EH (cell line): Measurements from ENCODE around the gene GTF3C4.
A peak's percentile ranks its signal among the peaks of the same experiment; 100 is the strongest.

Experiments used
- DNase-seq: peaks from one replicate; pipeline ENCODE4 v3.0.0-alpha.2; 2015; ENCODE audit warnings: low read depth

Gene GTF3C4

DNA sequence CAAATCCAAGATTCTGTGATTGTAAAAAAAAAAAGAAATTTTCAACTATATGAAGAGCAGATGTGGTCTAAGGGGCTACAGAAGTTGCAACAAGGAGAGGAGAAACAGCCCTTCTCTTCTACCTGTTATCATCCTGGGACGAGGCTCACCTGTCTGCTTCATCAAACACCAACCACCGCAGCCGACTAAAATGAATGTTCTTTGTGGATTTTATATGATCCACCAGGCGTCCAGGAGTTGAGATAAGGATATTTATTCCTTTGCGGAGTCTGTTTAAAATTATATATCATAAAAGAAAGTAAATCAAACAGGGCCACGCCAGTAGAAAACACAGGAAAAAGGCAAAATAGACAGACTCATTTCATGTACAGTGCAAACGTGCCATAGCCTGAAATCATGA lies 22.0 kb upstream of the GTF3C4 start:
- DNase-seq = no peak

DNA sequence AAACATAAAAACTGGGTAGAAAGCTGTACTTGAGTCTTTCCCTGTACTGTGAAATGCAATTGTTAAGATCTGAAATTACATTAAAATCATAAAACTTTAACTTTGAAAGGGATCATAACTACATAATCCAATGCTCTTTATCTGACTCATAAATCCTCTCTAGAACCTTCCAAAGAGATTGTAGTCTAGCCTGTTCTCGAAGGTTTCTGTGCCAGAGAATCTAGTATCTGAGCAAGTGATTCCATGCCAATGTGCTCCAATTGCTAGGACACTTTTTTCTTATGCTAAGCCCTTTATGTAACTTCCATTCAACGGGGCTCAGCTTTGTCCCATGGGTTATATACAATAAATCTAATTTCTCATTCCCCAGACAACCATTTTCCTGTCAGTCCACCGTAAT lies 21.6 kb upstream of the GTF3C4 start:
- no peak for DNase-seq

DNA sequence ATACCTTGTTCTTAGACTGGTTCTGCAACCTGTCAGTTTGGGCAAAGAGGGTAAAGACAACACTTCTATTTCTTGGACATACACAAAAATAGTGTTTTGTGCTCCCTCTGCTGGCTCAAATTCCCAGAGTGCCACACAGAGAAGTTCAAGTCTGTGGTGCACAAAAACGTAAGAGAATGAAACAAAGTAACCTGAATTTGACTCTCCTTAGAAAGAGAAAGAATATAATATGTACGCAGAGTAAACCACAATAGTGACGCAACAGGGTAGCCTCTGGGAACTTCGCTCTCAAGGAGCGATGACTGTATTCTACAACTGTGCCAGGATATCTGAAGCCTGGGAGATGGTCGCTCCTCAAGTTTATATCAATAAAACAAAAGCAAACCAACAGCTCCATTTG lies 19.0 kb upstream of the GTF3C4 start:
- peak; percentile 56 for DNase-seq

DNA sequence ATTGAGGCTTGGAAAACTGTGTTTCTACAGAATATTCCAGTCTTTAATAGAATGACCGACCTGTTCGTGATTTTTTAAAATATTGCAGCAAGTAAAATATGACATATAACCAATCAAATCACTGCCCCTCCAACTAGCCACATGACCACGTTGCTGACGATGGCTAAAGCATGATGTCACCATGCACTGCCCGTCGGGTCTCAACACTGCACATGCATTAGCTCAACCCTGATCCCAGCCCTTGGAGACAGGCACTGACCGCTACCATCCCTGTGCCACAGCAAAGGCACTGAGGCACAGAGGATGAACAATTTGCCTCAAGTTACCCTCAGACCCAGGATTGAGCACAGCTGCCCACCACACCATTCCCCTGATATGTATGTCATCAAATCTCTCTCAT lies 14.0 kb upstream of the GTF3C4 start:
- no peak for DNase-seq

DNA sequence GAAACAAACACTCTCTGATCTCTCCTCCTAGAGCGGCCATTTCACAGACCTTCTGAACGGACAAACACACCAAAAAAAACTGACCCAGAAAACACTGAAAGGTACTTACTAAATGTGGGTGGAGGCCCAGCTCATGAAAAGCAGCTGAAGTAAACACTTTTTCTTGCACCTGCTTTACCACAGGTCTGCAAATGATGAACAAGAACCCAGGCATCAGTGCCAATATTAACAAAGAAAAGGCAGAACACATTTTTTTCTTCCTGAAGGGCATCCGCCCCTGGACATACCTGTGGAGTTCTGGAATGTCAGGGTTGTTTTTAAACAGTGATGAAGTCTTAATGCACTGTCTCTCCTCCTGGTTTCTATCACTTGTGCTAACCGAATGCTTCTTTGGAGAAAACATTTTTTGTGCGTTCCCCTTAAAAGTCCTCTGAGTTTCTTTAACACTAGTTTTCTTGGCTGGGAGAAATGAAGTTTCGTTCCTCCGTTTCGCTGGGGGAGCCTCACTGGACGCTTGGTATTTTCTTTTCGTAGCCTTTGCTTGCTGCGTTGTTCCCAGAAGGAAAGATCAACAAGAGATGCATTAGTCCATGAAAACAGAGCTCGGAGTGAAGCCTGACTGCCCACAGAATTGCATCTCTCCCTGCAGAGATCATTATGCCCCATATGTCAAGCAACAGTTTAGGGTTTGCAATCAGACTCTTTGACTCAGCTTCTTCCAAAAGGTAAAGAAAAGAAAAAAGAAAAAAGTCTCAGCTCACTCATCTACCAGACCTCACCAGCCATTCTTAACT lies 7.9 kb upstream of the GTF3C4 start:
- no peak for DNase-seq

DNA sequence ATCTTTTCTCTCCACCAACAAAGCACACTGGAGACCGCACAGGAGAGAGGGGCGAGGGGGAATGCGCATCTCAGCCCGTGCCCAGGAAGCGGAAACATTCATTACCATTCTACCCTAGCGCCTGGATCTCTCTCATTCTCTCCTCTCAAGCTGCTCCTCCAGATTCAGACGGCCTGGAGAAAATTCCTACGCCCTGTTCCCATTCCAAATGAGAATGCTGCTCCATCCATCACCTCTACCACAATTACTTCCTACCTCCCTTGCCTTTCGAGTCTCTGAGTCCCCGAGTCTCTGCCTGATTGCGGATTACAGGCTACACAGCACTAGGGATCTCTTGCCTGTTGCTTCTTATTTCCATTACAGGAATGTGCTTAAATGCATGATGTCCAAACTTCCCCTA lies 7.1 kb upstream of the GTF3C4 start:
- no peak for DNase-seq

DNA sequence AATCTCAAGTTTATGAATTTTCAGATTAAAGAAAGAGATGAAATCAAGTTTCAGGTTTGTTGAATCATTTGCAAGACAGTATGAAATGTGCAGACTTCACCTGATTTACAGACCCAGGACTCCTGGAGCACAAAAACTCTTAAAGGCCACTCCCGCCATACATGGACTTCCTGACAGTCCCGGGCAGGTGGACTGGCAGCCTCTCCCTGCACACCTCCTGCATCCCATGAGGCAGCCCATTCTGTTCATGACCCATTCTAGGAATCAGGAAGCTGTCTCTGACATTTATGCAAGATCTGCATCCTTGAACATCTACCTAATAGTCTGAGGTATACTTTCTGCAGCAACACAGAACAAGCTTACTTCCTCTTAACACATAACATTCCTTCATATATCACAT lies 6.4 kb upstream of the GTF3C4 start:
- no peak for DNase-seq

DNA sequence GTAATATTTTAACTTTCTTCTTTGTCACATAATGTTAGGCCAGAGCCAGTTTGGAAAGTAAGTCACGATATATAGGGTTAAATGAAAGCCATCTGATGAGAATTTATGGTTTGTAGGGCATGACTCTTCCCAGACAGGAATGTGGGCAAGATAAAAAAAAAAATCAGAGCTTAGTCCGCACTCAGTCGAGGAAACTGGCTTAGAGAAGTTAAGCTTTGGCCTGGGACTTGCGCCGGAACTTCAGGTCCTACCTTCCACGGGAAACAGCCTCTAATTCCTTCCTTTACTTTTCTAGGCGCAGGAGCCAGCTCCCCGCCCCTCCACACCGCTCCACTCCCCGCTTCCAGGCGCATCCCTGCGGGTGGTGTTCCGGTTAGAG lies 956 bp upstream of the GTF3C4 start:
- peak; percentile 77 for DNase-seq

DNA sequence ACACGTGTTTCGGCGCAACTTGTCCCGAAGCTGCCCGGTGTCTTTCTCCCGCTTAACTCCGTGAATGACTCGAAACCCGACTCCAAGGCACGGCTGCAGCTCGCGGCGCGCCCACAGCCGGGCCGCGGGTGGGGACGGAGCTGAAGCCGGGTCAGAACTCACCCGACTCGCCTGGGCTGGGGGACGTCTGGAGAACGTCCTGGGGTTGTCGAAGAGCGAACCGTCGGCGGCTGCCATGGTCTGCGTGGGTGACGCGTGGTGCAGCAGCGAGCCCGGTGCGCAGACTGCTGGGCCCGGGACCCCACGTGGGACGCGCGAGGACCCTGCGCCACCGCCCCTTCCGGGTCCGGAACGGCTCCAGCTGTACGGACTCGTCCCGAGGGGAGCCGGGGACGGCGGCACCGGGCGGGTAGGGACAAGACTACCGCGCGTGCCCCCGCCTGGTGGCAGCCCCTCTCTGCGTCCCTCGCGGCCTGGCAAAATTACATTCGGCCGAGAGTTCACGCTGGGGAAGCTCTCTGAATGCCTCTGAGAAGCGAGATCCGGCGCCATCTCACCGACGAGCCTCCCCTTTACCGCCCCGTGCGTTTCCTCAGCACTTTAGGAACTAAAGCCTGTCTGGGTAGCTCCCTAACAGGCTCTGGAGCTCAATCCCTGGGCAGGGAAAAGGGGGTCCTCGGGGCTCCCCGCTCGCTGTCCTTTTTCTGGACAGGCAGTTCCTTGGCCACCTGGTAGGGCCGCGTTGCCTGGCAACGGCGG lies 387 bp upstream of the GTF3C4 start, which contains the start of gene DDX31:
Gene DDX31 (minus strand): TSS at position 286 of the 759 bp plus-strand sequence. CDS start 49 bp downstream, at position 237.
- DNase-seq = peak; percentile 82

DNA sequence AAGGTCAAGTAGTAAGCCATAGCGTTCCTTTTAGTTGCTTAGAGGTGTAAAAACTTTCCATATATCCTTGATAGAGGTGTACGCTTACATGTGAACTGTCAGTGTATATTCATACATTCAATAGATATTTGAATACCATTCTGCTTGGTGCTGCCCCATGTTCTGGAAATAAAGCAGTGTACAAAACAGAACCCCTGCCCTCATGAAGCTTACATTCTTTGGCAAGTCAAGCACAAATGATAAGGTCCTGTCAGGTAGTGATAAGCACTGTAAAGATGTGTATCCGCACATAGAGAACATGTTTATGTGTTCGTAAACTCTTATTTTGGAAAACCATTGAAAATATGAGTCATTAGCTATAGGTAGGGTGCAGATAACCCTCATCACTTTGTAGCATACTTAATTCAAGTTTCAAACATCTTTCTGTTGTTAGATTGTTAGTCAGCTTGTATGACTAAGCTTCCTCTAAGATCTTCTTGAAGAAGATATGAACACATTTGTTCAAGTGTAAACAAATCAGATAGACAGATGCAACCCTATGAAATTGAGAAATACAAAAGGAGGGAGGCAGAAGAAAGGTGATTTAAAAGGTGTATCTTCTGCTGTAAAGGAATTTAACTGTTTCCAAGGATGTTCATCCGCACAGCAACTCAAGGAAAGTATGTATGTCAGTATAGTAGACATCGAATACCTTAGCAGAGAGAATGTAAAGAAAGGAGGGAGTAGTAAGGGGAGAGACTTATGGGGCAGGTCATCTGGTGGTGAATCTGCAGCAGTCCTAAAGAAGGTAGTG lies 1.6 kb downstream of the GTF3C4 start:
- peak; percentile 29 for DNase-seq

DNA sequence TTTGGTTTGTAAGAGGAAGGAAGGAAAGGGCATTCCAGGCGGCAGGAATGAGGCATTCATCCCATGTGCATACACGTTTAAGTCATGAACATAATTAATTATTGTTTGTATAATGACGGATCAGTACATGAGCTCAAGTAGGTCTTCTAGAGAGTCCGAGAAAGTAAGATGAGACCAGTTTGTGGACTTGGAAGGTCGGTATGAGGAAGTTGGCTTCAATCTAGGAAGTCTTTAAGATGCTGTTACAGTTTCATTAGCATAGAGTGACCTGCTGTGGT lies 2.1 kb downstream of the GTF3C4 start:
- DNase-seq = peak; percentile 40

DNA sequence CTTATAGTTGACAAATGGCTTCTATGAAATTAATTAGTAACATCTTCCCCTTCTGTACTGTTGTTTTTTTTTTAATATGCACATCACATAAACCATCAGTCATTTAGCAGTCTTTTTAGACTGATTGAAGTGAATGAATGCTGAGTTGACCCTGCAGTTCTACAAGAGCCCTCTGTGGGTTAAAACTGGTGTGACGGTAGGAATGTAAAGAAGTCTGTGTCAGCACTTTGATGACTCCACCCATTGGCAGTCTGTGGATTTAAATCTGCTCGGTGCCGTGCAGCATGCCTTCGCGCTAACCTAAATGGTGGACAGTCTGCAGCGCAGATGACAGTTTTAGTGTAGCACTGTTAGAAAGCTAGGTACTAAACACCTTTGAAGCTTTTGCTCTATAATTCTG lies 3.1 kb downstream of the GTF3C4 start:
- DNase-seq = peak; percentile 73

DNA sequence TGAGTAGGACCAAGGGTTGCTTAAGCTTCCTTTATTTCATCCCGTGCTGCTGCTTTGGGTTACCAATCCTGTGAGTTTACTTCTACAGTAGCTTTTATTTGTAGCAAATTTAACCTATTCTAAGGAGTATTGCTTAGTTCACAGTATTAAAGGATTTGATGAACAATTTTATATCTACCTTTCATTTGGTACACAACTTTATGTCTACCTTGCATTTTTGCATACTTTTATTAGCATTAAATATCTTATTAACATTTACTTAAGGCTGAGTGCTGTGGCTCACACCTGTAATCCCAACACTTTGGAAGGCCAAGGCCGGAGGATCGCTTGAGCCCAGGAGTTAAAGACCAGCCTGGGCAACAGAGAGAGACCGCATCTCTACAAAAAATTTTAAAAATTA lies 4.2 kb downstream of the GTF3C4 start:
- no peak for DNase-seq

DNA sequence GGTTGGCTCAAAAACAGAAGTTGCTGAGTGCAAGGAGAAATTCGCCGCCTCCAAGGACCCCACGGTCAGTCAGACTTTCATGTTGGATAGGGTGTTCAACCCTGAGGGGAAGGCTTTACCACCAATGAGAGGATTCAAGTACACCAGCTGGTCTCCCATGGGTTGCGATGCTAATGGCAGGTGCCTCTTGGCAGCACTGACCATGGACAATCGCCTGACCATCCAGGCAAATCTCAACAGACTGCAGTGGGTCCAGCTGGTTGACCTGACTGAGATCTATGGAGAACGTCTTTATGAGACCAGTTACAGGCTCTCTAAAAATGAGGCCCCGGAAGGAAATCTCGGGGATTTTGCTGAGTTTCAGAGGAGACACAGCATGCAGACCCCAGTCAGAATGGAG lies 7.7 kb downstream of the GTF3C4 start:
- no peak for DNase-seq

DNA sequence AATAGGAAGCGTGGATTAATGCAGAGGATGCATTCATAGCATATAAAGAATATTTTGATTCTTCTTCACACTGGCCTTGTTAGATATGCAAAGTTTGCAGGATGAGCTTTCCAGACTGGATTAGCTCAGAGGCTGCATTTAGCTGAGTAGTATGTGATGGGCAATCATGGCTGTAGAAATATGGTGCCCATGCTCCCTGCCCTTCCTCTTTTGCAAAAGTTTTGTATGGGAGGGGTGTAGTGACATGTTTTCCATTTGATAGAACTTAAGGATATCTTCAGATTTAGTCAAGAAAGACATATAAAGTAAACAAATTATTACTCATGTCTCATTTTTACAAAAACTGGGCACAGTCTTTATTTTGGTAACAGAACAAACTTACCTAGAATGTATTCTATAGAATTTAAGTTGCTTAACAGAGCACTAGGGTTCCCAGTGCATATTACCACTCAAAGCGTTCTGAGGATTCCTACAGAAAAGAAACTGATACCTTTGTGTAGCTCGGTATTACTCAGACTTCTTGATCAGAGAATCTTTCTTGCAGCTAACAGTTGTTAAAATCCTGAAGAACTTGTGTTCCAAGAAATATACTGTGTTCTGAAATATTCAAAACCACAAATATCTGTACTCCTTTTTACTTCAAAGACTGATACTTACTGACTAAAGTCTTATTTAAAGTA lies 9.8 kb downstream of the GTF3C4 start:
- no peak for DNase-seq

DNA sequence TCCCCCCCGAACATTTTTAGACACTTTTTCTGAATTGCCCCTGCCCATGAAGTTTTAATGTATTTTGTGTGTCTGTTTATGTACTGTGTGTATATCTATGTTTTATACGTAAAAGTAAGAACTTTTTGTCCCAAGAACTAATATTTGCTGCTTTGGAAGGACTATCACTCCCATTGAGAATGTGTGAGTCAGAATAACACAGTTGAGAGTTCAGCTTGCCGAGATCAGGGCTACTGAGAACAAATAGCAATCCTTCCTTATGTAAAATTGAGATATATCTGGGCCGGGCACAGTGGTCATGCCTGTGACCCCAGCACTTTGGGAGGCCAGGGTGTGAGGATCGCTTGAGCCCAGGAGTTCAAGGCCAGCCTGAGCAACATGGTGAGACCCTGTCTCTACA lies 11.3 kb downstream of the GTF3C4 start:
- DNase-seq = no peak

DNA sequence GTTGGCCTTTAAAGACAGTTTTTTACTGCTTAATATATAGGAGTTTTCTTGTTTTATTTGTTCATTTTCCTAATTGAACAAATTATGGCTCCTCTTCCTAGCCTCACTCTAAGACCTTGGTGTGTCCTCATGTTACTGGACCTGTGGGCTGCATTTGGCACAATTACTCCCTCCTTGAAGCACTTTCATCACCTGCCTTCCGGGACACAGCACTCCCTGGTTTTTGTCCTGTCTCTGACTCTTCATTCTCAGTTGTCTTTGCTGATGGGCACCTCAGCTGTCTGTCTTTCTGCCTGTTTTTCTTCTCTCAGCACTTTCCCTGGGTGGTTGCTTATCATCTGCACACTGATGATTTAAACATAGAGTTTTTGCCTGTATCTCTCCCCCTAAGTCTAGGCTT lies 13.6 kb downstream of the GTF3C4 start:
- no peak for DNase-seq

DNA sequence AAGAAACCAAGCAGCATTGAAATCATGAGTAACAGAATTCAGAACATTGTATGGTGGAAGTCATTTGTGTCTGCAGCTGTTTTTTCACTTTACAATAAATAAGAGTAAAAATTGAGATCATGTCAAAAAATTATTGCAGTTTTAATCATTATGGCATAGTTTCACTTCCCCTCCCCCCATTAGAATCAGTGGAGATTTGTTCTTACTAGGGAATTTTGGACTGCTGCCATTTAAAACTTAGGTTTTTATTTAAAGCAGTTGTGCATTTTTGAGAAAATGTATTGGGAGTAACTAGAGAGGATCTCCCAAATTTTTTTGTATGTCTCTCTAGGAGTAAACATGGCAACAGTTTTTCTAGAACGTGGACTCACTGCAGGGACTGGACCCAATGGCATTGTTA lies 20.4 kb downstream of the GTF3C4 start:
- peak; percentile 14 for DNase-seq

DNA sequence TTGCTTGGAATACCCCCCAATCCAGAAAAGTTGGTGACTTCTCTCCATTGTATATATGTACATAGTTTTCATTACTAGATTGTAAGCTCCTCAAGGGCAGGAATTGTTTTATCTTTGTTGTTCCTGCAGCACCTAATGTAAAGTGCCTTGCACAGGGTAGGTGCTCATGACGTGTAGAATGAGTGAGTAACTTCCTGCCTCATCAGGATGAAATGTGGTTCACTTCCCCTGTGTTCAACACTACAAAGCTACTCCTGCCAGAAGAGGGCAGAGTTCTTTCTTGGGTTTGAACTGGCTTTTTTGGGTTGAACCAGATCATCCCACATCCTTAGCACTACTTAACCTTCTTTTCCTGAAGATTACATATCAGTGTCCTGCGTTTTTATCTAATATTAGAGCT lies 23.9 kb downstream of the GTF3C4 start:
- DNase-seq = peak; percentile 12

DNA sequence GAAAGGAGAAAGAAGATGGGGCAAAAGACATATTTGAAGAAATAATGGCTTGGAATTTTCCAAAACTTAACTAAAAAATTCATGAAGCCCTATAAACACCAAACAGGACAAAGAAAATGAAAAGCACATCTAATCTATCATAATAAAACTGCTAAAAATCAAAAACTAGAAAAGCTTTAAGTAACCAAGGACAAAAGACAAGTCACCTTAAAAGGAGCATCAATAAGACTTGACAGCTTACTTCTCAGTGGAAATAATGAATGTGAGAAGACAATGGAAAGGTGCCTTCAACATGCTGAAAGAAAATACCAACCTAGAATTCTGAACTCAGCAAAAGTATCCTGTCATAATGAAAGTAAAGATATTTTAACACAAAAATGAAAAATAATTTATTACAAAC lies 27.0 kb downstream of the GTF3C4 start:
- no peak for DNase-seq

DNA sequence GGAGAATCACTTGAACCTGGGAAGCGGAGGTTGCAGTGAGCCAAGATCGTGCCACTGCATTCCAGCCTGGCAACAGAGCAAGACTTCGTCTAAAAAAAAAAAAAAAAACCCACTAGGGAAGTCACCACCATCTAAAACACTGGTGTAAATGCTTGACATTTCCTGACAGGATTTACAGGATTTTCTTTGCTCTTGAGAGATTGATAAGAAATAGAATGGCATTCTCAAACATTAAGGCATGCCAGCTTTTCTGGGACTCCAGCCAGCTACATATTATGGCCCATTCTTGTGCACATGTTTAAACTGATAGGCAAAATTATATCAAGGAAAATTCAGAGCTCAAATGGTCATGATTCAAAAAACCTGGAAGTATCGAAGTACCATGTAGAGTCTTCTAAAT lies 28.7 kb downstream of the GTF3C4 start:
- no peak for DNase-seq

DNA sequence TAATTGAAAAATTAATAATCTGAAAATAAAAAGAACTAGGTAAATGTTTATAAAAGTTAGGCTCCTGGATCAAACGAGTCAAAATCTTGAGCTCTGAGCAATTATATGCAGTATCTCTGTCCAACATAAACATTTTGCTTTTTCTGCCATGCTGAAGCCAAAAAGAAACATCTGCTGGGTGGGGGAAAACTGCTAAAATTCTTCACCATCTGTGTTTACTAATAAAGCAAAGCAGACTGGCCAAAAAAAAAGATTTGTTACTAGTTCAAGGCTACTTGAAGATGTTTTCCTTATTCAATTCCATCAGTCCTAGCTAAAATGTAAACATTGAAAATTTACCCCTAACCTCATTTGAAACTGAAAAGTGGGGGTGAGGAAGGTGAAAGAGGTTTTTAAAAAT lies 29.7 kb downstream of the GTF3C4 start:
- DNase-seq = peak; percentile 3
